Kidney (tissue), 14 donors: ENCODE data around the gene CCDC87. TPM values are rescaled to one million over a fixed set of nuclear protein-coding genes. Genes with fewer than 3 reads are reported as not detected.
"Not testable (repeated sequence)": the region's sequence is repeated elsewhere in the genome, so short reads cannot be mapped to it uniquely, and the experiment has no call there.

Experiments used
- DNase-seq, 5 donors: peaks; one replicate each; pipeline ENCODE4 v3.0.0-alpha.2; 2013 to 2020
- FAIRE-seq: peaks from 2 replicates; lab custom pipeline; 2012; peaks lifted over from hg19 to GRCh38; lab: Jason Lieb, UNC
- H3K27ac ChIP-seq, 2 donors: one replicate each; pipeline ENCODE4 v1.7.0; 2013; ENCODE audit warnings: low read depth in 2 of 2, low read length in 2 of 2, inconsistent platforms in 1 of 2
- H3K27me3 ChIP-seq: one replicate; pipeline ENCODE4 v1.7.1; 2013; ENCODE audit warnings: low read length, inconsistent platforms; ENCODE audit not compliant: control insufficient read depth, insufficient read depth
- H3K36me3 ChIP-seq, 3 donors: one replicate each; pipeline versions ENCODE4 v1.7.0 to v1.7.1; 2013; ENCODE audit warnings: low read length in 3 of 3, control low read depth in 1 of 3, inconsistent platforms in 1 of 3; ENCODE audit not compliant: insufficient read depth in 3 of 3, control insufficient read depth in 2 of 3
- H3K4me1 ChIP-seq, 3 donors: one replicate each; pipeline versions ENCODE4 v1.7.0 to v1.7.1; 2013; ENCODE audit warnings: low read length in 3 of 3, inconsistent platforms in 1 of 3, low read depth in 1 of 3; ENCODE audit not compliant: control insufficient read depth in 2 of 3, insufficient read depth in 2 of 3
- H3K4me3 ChIP-seq, 3 donors: one replicate each; pipeline versions ENCODE4 v1.7.0 to v1.8.1; 2013; ENCODE audit warnings: low read length in 3 of 3, control low read depth in 1 of 3, inconsistent platforms in 1 of 3
- H3K9ac ChIP-seq, 3 donors: one replicate each; pipeline versions ENCODE4 v1.7.0 to v1.7.1; 2013; ENCODE audit warnings: low read length in 3 of 3, control low read depth in 1 of 3, inconsistent platforms in 1 of 3
- H3K9me3 ChIP-seq, 3 donors: one replicate each; pipeline versions ENCODE4 v1.7.0 to v1.7.1; 2013; ENCODE audit warnings: low read length in 3 of 3, control low read depth in 1 of 3, inconsistent platforms in 1 of 3; ENCODE audit not compliant: control insufficient read depth in 2 of 3, insufficient read depth in 1 of 3
- intact Hi-C: fragments of 100-400 bp; cut with DNase I; formaldehyde crosslinking; loops from one replicate; pipeline ENCODE4 v1.11.1; 2022
- polyA plus RNA-seq: library from polyadenylated mRNA; stranded (reverse); fragments of 350-450 nt; fragmentation: Illumina TruSeq; extraction: RNeasy Lipid Tissue Mini Kit (QIAGEN cat#74804); gene quantifications from one replicate; pipeline ENCODE4 v1.2.3, GENCODE V29; 2014; ENCODE audit warnings: low read depth, low replicate concordance; ENCODE audit not compliant: insufficient read depth
- total RNA-seq: library from RNA; stranded (reverse); fragmentation: NEBNext Ultra II Directional; extraction: Animal tissue kit (Norgen Biotek cat#: 25700); gene quantifications from one replicate; pipeline ENCODE4 v1.2.1, GENCODE V29; 2021
- TF ChIP-seq, protein P1 (sequence below): IDR thresholded peaks from 3 replicates; pipeline ENCODE4 v1.5.1; 2012; ENCODE audit warnings: mild to moderate bottlenecking, moderate library complexity, borderline replicate concordance; ENCODE audit not compliant: insufficient read depth; ENCODE audit errors: extremely low read depth
- donor health status: control.
- donor health status: control.
- donor health status: control.
- donor health status: control.
- donor health status: control.
- donor health status: DM: yes; HTN: yes; CAD: no.
- donor health status: Normal renal cell carcinoma (clear cell type).

CCDC87 gene
- total and polyA plus RNA-seq, 2 donors from 2014 or later: 0.13 to 1.0 TPM

DNA sequence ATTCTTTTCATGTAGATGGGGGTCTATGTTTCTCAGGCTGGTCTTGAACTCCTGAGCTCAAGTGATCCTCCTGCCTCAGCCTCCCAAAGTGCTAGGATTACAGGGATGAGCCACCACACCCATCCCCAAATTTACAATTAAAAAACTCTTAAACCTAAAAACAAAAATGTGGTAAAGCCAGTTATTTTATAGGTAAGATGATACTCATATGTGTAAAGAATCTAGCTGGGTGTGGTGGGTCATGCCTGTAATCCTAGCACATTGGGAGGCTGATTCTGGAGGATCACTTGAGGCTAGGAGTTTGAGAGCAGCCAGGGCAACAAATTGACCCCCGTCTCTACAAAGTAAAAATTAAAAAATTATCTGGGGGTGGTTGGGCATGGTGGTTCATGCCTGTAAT lies 19.6 kb upstream of the CCDC87 start:
- TF ChIP-seq, protein P1, sequence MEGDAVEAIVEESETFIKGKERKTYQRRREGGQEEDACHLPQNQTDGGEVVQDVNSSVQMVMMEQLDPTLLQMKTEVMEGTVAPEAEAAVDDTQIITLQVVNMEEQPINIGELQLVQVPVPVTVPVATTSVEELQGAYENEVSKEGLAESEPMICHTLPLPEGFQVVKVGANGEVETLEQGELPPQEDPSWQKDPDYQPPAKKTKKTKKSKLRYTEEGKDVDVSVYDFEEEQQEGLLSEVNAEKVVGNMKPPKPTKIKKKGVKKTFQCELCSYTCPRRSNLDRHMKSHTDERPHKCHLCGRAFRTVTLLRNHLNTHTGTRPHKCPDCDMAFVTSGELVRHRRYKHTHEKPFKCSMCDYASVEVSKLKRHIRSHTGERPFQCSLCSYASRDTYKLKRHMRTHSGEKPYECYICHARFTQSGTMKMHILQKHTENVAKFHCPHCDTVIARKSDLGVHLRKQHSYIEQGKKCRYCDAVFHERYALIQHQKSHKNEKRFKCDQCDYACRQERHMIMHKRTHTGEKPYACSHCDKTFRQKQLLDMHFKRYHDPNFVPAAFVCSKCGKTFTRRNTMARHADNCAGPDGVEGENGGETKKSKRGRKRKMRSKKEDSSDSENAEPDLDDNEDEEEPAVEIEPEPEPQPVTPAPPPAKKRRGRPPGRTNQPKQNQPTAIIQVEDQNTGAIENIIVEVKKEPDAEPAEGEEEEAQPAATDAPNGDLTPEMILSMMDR: no peak
- H3K36me3 ChIP-seq: no peaks in the 10 kb centered on the region
- H3K27ac ChIP-seq: no peak overlapping the region
- DNase-seq (no peak), FAIRE-seq (no peak)
- no peaks in the 10 kb centered on the region for H3K9me3 ChIP-seq
- intact Hi-C loops: no loop called here
- H3K27me3 ChIP-seq: no peaks in the 10 kb centered on the region
- no peak overlapping the region for H3K9ac ChIP-seq
- no peaks in the 10 kb centered on the region for H3K4me1 ChIP-seq
- H3K4me3 ChIP-seq: no peak overlapping the region

- Histone ChIP-seq H3K9me3 (no peaks in the 10 kb centered on the region), H3K36me3 (peaks cover 0 to 7% (median 2%) of the 10 kb centered on the region in 3 donors), H3K27me3 (no peaks in the 10 kb centered on the region), H3K9ac (no peak overlapping the region), H3K27ac (no peak overlapping the region), H3K4me3 (no peak overlapping the region), H3K4me1 (no peaks in the 10 kb centered on the region)
- TF ChIP-seq, protein P1: no peak
- DNase-seq: no peak
- intact Hi-C loops: no loop called here
- no peak for FAIRE-seq
Observed at GRCh38 chr11:66609721-66610617, 17.1 kb upstream of the CCDC87 start.

DNA sequence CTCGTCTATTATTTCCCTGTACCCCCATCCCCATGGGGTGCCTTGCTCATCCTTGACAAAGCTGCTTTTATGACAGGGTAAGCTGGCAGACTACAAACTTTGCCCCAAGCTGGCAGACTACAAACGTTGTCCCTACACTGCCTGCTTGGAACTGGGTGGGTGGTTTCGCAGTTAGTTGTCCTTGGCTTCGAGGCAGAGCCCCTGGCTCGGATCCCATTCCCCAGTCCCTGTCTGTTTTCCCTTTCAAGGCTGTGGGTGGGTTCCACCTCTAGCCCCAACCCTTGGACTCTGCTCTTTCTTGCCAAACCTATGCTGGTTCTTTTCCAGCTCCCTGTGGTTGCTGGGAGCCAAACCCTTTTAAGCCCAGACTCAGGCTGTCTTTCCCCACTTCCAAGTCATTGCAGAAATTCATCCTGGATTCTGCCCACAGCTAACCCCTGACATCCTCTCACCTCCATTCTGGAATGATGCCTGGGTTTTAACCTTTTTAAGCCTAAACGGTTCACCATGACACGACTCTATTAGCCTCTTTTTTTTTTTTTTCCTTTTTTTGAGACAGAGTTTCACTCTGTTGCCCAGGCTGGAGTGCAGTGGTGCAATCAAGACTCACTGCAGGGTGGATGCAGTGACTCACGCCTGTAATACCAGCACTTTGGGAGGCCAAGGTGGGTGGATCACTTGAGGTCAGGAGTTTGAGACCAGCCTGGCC lies 14.4 kb upstream of the CCDC87 start:
- Histone ChIP-seq H3K9ac (no peak overlapping the region), H3K36me3 (peaks cover 0 to 12% (median 2%) of the 10 kb centered on the region in 3 donors), H3K4me3 (no peak overlapping the region), H3K27ac (peak overlapping the region in 1 of 2 donors; percentile 19), H3K27me3 (no peaks in the 10 kb centered on the region), H3K9me3 (no peaks in the 10 kb centered on the region), H3K4me1 (peaks cover 0 to 3% (median 2%) of the 10 kb centered on the region in 3 donors)
- intact Hi-C loops: no loop called here
- TF ChIP-seq, protein P1: no peak
- FAIRE-seq: no peak
- no peak for DNase-seq

DNA sequence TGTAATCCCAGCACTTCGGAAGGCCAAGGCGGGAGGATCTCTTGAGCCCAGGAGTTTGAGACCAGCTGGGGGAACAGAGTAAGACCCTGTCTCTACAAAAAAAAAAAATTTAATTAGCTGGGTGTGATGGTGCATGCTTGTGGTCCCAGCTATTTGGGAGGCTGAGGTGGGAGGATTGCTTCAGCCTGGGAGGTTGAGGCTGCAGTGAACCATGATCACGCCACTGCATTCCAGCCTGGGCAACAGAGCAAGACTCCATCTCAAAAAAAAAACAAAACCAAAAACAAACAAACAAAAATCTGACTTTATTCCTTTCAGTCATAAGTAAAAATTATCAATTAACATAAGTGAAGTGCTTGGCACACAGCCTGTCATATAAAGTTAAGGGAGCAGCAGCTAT lies 13.7 kb upstream of the CCDC87 start:
- H3K27me3 ChIP-seq, H3K9ac ChIP-seq, H3K4me3 ChIP-seq, FAIRE-seq, H3K4me1 ChIP-seq, H3K9me3 ChIP-seq, intact Hi-C loops, DNase-seq: not testable (repeated sequence)
- Histone ChIP-seq H3K36me3 (peaks cover 0 to 12% (median 2%) of the 10 kb centered on the region in 3 donors), H3K27ac (peak overlapping the region in 1 of 2 donors; percentile 19)
